ENCODE data around the gene ZCCHC7. TPM values are rescaled to one million over a fixed set of nuclear protein-coding genes. Genes with fewer than 3 reads are reported as not detected.

Gene ZCCHC7
- total and polyA plus RNA-seq, 10 of the 15 experiments (the other 5 are each of a cell fraction or from before 2014, with no cell fraction given), result 42.9 to 178 (median 53.3) TPM

- TF ChIP-seq STAT1 (conservative IDR thresholded peaks at IDR 0.05) (no peak), IRF3 (IDR thresholded peaks at IDR 0.05) (no peak), ZBTB33 (IDR thresholded peaks at IDR 0.05) (no peak), POLR2A (IDR thresholded peaks at IDR 0.05; ENCODE audit: low read depth, low read length) (no peak), E2F4 (IDR thresholded peaks at IDR 0.05; ENCODE audit: low read depth, low read length) (no peak), CREM (IDR thresholded peaks at IDR 0.05; ENCODE audit: low read depth) (peak; percentile 55; the same call in 1 of the 2 replicates), SMARCA5 (IDR thresholded peaks at IDR 0.05) (no peak), ZBED1 (IDR thresholded peaks at IDR 0.05; ENCODE audit: borderline replicate concordance) (peak; percentile 47; the same call in 1 of the 2 replicates), NR2C1 (IDR thresholded peaks at IDR 0.05) (no peak; the same call in 1 of the 2 replicates), ZNF384 (IDR thresholded peaks at IDR 0.05; ENCODE audit: borderline replicate concordance, low read depth, low read length) (peak; percentile 35; the same call in 1 of the 2 replicates), SRF (IDR thresholded peaks at IDR 0.05; ENCODE audit: low read depth in 2 of 2, low read length in 2 of 2) (no peak), ATF2 (IDR thresholded peaks at IDR 0.05; ENCODE audit: low read length) (peak; percentile 89), LARP7 (IDR thresholded peaks at IDR 0.05) (no peak), CUX1 (IDR thresholded peaks at IDR 0.05; ENCODE audit: insufficient replicate concordance, low read depth, low read length) (no peak), KAT2A (conservative IDR thresholded peaks at IDR 0.05; ENCODE audit: control insufficient read depth, low read depth, low read length) (no peak), NR2F1 (conservative IDR thresholded peaks at IDR 0.05) (peak; percentile 100), ZBTB4 (CRISPR knock-in tag; IDR thresholded peaks at IDR 0.05) (no peak), TCF7 (IDR thresholded peaks at IDR 0.05; ENCODE audit: borderline replicate concordance) (no peak)
These were observed 24.4 kb downstream of the ZCCHC7 start (continued) for GRCh38 chr9:37144762-37145161.

Data from GM12878 (cell line).